Endometrial microvascular endothelial cells (primary cell): ENCODE data around the gene PHKA2. TPM values are rescaled to one million over a fixed set of nuclear protein-coding genes. Genes with fewer than 3 reads are reported as not detected.
"Not testable (repeated sequence)": the region's sequence is repeated elsewhere in the genome, so short reads cannot be mapped to it uniquely, and the experiment has no call there.

Source experiments
- in situ Hi-C: cut with HindIII; loops from 2 replicates; pipeline ENCODE4 v1.10.0; 2017; ENCODE audit warnings: low sequenced_read_pairs, low pct_unique_long_range_greater_than_20kb; ENCODE audit errors: inconsistent ontology term
- total RNA-seq: library from RNA; depleted of rRNA; stranded (reverse); fragments of >200 nt; gene quantifications from one replicate; pipeline ENCODE4 v1.2.3, GENCODE V29; 2015; ENCODE audit errors: inconsistent ontology term

Gene PHKA2
- 20.4 TPM for total RNA-seq

DNA sequence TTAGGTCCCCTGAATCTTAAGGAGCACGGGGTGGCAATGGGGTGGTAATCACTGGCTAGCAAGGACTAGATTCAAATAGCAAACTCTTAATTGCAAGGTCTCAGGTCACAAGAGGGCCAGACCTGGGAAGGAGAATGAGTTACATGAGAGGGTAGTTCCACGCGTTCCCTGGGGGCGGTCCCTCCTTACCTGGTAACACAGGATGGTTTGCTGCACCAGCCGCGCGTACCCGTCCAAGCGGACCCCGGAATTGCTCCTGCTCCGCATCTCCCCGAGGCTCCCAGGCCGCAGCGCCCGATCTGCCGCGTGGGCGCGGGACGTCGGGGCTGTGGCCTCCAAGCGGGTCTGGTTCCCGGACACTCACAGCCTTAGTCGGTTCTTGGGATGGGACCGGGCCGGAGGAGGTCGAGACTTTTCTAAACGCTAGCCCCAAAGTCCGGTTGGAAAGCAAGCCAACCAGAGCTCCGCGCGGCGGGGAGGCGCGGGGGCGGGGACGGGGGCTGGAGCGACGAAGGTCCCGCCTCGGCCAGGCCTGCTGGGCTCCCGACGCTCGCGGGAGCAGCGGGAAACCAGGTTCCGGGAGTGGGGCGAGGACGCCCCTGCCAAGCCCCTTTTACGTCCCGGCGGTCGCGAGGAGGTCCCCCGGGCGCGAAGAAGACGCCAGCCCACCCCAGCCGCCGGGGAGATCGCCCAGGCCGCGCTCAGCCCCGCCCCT lies at the start of gene PHKA2:
Gene PHKA2, minus strand, starts transcription at position 449 of the 715 bp plus-strand sequence. Its CDS starts 182 bp downstream, at position 267.
- in situ Hi-C loops = no loop called here

DNA sequence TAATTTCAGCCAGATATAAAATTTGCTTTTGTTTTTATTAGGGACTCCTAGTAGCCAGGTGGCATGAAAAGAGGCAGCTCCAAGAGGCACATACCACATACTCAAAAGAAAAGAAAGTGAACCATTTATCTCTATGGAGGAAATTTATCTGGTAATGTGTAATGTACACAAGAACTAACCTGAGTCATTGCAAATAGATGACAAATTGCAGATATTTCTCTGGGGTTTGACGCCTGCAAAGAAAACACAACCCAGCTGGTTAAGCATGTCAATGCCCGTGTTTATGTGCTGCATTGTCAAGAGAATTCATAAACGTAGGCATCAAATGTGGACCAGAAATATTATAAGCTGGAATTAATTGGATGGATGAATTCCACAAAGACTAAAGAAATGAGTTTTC lies 46.9 kb upstream of the PHKA2 start:
- in situ Hi-C loops = no loop called here

GRCh38 chrX:19028560-19028959 lies 44.6 kb upstream of the PHKA2 start:
- in situ Hi-C loops = no loop called here

DNA sequence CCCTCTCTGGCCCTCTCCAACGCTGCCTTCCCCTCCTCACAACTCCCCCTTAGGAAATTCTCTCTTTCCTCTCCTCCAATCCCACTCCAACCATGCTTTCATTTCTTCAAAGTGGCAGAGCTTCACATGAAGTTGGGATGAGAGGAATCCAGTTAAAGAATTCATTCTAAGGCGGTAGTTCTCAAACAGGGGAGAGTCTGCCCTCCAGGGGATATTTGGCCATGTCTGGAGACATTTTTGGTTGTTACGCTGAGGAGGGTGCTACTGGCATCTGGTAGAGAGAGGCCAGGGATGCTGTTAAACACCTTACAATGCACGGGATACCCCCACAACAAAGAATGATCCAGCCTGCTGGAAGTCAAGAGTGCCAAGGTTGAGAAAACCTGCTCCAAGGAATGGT lies 40.5 kb upstream of the PHKA2 start:
- in situ Hi-C loops = no loop called here

GRCh38 chrX:19019996-19020395 lies 36.1 kb upstream of the PHKA2 start:
- in situ Hi-C loops = no loop called here

GRCh38 chrX:19017271-19017670 lies 33.4 kb upstream of the PHKA2 start:
- in situ Hi-C loops = no loop called here

DNA sequence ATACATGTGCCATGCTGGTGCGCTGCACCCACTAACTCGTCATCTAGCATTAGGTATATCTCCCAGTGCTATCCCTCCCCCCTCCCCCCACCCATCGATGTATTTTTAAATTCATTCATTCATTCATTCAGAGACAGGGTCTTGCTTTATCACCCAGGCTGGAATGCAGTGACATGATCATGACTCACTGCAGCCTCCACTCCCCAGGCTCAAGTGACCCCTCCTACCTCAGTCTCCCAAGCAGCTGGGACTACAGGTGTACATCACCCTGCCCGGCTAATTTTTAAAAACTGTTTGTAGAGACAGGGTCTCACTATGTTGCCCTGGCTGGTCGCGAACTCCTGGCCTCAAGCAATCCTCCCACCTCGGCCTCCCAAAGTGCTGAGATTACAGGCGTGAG lies 32.7 kb upstream of the PHKA2 start:
- in situ Hi-C loops = not testable (repeated sequence)

DNA sequence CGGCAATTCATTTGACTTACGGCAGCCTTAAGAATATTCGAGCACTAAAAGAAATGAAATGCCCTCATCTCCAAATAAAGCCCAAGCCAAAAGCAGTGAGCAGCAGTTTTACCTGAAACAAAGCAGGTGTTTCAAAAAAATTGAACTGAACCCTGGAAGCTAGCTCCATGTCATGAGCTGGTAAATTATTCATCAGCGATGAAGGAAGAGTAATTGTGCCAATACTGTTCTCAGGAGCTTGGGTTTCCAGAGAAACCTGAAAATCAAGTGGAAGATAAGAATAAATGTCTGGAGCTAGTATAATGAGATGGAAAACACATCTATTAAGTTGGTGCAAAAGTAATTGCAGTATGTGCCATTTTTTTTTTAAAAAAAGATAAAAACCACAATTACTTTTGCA lies 24.0 kb upstream of the PHKA2 start:
- in situ Hi-C loops = no loop called here

DNA sequence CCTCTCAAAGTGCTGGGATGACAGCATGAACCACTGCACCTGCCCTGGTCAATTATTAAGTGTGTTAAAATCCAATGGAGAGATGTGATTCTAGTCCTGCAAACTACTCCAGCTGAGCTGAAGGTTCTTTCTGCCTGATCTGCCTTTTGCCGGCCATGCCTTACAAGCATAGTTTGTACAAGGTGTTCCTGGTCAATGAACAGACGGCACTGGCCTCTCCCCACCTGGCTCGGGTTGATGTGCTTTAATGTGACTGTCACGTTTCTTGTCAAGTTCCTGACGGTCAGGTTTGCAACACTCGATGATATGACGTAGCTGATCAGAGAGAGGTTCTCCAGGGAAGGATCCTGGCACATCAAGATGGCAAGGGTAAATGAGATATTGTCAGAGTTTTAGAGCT lies 23.1 kb upstream of the PHKA2 start:
- in situ Hi-C loops = no loop called here

GRCh38 chrX:19005909-19006308 lies 22.0 kb upstream of the PHKA2 start:
- in situ Hi-C loops = no loop called here

DNA sequence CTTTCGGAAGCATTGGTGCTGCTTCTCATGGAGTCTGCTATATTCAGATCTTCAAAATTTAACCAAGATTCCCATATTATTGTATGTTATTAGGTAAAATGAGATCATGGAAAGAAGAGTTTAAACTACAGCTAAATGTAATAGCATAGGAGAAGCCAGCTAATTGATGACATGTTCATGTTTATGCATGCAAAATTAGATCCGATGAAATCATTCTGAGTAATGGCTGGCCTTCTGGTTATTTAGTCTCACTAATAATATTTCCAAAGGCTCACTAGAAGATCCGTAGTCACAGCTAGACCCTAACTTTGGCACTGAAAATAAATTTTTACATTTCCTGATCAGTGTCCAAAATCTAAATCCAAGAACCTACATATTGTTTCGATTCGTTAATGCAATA lies 19.8 kb upstream of the PHKA2 start:
- in situ Hi-C loops = no loop called here

- in situ Hi-C loops = no loop called here
These were observed 14.7 kb upstream of the PHKA2 start for GRCh38 chrX:18998653-18999052.

- in situ Hi-C loops = no loop called here
These were observed 14.0 kb upstream of the PHKA2 start for GRCh38 chrX:18997916-18998315.

DNA sequence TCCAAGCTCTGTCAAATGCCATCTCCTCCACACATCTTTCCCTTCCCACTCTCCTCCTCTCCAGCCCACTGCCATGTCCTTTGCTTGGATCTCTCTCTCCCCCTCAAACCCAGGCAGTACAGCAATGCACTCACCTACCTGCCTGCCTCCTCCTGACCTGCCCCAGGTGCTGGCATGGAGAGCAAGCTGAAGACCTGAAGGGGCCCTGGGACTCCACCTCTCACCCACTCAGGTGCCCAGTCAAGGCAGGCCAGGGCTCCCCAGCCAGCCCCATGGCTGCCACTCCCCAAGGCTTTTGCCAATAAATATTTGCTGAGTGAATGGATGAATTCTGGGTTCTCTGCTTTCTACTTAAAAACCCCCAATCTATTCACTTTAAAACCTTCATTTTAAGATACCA lies 12.6 kb upstream of the PHKA2 start:
- in situ Hi-C loops = no loop called here

- in situ Hi-C loops = no loop called here
These were observed 11.3 kb upstream of the PHKA2 start for GRCh38 chrX:18995221-18995620.

DNA sequence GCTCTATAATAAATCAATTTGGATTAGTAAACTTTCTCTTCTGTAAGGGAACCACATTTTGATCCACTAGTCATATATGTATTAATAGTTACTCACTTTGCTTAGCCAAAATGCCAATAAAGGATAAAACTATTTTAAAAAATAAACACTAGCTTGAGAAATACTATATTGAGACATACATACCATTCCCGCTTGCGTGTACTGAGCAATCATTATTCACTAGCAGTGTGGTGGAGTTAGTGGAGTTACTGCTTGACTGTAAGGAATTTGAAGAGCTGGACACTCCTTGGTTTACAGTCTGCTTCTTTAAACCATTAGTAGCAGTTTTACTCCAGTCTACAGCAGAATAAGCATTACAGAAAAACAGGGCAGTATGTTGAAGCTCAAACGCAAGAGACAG lies 10.8 kb upstream of the PHKA2 start:
- in situ Hi-C loops = no loop called here

DNA sequence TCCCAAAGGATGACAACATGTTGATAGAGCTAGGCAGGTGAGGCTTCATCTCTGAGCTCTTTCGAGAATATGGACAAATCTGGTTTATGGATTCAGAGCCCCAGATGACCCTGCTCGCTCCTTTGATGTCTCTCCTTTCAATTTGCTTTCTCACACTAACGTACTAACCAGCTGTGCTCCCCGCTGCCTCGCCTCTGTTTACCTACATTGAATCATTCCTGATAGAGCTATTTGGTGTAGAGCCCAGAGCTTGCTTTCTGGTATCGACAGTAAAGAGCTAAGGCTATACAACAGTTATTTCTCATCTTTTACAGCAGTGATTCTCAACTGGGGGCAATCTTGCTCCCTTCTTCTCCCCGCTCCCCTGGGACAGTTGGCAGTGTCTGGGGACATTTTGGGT lies 8.9 kb upstream of the PHKA2 start:
- in situ Hi-C loops = no loop called here

- in situ Hi-C loops = no loop called here
These were observed 1.2 kb upstream of the PHKA2 start for GRCh38 chrX:18985186-18985435.

GRCh38 chrX:18984381-18985185 lies 669 bp upstream of the PHKA2 start:
- in situ Hi-C loops = no loop called here

DNA sequence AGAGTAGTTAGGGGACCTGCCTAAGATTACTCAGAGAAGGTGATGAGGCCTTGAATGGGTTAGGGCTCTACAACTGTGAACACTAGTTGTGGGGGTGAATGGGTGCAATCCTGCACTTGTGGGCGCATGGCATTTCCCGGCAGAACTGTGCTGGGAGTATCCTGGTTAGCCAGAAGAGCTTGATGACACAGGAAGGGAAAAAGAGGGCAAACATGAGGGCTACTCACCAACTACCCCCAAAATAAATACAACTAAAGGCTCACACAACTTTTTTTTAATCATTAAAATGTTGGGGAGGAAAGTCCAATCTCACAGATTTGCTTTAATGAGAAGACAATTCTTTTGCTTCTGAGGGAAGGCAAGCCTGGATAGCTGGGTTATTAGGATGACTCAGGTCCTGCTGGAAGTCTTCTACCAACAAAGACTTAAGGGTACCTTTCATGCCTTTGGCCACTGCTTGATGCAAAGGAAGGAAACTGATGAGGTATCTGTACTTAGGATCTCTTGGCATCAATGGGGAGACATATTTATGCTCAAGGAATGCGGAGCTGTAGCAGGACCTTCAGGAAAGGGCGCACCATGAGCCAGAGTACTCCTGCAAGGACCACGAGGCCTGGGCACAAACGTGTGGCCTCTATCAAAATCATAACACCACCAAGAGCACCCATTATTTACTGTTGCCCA lies 2.6 kb downstream of the PHKA2 start:
- in situ Hi-C loops = no loop called here
